Inflammatory macrophage (primary cell): ENCODE measurements around the gene CXorf58.

ENCODE experiments used
- DNase-seq, 2 donors: peaks; one replicate each; pipeline ENCODE4 v3.0.0-alpha.2; 2020 to 2022

The CXorf58 gene

GRCh38 chrX:23901060-23901459 lies 6.7 kb upstream of the CXorf58 start:
- DNase-seq = peak; percentile 71 to 84

DNA sequence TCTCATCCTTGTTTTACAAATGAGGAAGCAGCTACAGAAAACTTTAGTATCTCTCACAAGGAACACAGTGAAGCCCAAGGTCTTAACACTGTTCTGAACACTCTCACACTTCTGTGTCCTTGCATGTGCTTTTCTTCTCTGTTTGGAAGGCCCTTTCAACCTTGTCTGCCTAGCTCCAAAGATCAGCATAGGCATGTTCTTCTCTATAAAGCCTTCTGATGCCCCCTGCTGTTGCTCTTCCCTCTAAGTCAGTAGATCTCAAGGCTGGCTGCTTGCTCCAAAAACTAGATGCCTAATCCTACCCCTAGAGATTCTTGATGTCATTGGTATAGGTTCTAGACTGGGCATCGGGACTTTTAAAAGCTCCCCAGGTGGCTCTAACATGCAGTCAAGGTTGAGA lies 6.0 kb upstream of the CXorf58 start:
- DNase-seq = peak; percentile 74 to 76

GRCh38 chrX:23902419-23902818 lies 5.4 kb upstream of the CXorf58 start:
- peak; percentile 49 to 58 for DNase-seq

DNA sequence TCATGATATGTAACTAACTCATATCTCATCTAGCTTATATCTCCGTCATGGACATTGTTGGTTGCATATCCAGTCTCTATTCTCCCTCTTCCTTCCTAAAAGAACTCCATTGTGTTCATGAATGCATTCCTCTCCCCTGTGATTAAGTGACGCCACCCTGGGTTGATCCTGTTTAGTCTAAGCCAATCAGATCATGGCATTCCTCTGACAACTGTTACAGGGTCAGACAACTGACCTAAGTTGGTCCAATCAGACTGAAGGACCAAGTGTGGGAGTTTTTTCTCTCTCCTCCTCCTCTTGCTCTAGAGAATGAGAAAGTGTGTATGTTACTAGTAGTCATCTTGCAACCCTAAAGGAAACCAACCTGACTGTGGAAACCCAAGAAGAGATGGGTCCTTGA lies 3.7 kb upstream of the CXorf58 start:
- DNase-seq = no peak

DNA sequence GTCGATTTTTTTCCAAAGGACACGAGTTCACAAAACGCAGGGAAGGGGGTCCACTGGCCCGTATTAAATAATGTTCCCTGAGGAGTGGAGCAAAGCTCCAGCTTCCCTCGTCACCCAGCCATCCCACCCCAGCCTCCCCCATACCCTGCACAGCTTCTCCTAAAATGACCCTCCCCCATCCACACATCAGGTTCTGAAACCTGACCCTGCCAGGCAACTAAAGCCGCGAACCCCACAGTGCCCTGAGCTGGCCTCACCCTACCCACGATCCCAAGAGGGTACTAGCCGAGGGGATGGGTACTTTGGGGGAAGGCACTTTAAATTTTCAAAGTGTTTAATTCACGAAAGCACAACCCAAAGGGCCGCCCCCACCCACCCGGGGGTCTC lies 702 bp upstream of the CXorf58 start:
- no peak for DNase-seq

DNA sequence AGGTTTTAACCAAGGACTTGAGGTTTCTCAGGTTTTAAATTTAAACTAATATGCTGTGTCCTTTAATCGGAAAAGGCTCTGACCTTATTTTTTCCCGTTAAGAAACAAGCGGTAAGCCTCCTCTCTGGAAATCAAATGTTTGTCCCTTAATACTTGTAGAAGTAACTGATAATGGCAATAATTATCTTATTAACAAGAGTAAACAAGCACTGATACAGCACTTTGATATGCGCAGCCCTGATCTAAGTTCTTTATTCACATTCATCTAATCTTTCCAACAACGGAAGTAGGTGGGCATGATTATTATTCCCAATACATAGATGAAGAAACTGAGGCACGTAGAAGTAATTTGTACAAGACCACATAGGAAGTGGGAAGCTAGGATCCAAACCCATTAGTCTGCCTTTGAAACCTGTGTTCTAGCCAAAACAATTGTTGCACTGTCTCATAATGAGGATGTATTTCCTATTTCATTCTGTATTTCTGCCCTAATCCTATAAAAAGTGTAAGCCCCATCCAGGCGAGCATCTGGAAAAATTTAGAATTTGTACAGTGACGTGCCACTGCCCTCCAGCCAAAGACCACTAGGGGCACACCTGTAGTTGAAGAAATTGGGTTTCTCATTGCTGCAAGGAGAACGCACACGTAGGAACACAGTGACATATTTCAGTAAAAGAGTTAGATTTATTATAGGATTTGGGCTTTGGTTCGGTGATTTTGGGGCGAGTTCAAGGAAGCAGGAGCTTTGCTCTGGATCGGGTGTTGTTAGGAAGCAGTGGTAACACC lies 606 bp downstream of the CXorf58 start:
- DNase-seq = no peak

- peak; percentile 61 to 78 for DNase-seq
These were observed 3.5 kb downstream of the CXorf58 start for GRCh38 chrX:23911126-23911835.

DNA sequence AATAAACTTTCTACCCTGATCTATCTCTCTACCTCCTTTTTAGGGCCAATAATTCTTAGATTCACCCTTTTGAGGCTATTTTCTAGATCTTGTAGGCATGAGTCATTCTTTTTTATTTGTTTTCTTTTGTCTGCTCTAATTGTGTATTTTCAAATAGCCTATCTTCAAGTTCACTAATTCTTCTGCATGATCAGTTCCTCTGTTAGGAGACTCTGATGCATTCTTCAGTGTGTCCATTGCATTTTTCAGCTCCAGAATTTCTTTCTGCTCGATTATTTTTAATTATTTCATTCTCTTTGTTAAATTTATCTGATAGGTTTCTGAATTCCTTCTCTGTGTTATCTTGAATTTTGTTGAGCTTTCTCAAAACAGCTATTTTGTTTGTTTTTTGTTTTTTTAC lies 11.3 kb downstream of the CXorf58 start:
- DNase-seq = no peak

- no peak for DNase-seq
These were observed 12.0 kb downstream of the CXorf58 start for GRCh38 chrX:23919706-23920320.

- no peak for DNase-seq
These were observed 18.2 kb downstream of the CXorf58 start for GRCh38 chrX:23926015-23926414.

DNA sequence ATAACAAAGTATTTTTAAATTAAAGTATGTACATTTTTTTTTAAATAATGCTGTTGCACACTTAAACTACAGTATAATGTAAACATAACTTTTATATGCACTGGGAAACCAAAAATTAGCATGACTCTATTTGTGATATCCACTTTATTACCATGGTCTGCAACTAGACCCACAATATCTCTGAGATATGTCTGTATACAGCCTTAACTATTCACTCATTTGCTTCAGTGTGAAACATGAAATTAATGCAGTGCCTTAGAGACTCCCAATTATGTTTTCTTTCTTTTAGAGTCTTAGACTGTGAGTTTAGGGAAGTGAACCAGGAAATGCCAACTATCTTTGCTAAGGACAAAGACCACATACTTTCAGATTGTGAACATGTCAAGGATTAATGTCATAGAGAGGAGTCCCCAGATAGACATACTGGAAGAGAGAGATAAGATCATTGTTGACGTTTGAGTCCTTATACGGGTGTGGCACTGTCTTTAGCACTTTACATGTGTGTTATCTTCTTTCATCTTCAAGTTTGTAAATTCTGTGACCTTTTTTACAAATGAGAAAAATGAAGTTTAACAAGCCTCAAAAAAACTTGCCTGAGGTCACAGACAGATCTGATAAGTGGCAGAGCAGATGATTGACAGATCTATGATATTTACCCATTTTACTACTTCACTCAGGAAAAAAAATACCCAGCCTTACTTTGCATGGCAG lies 23.2 kb downstream of the CXorf58 start:
- no peak for DNase-seq

- no peak for DNase-seq
These were observed 24.2 kb downstream of the CXorf58 start for GRCh38 chrX:23932046-23932445.

GRCh38 chrX:23935106-23935505 lies 27.3 kb downstream of the CXorf58 start:
- no peak for DNase-seq

DNA sequence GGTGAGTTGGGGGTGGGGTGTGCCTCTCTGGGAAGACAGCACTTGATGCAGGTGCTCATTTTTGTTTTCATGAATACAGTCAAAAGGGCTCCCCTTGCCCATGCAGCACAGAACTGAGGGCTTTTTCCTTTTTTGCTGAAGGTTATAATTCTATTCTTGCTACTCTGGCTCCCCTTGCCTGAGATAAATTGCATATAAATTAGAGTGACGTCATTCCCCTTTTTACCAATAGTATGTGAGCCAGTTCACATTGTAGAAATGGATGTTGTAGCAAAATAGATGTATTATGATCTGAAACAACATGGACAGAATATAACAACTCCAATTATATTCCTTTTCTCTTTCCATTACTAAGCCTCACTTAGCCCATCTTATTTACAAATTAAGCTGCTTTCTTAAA lies 28.4 kb downstream of the CXorf58 start:
- DNase-seq = no peak

DNA sequence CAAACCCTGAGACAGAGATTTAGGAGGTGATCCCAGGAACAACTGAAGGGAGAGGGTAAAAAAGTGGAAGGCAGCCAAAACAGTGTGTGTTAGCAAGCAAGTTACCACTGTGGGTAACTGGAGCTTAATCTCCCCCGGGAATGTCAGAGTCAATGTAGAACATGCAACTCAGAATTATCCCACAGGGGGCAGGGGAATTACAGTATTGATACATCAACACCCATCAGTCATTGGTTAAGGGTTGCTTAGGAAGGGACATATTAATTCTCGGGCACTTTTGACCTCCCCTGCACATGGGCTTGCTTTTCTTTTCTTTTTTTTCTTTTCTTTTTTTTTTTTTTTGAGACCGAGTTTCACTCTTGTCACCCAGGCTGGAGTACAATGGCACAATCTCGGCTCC lies 29.3 kb downstream of the CXorf58 start:
- no peak for DNase-seq

GRCh38 chrX:23938690-23939089 lies 30.9 kb downstream of the CXorf58 start:
- no peak for DNase-seq

- no peak for DNase-seq
These were observed 31.4 kb downstream of the CXorf58 start for GRCh38 chrX:23939203-23939602.

DNA sequence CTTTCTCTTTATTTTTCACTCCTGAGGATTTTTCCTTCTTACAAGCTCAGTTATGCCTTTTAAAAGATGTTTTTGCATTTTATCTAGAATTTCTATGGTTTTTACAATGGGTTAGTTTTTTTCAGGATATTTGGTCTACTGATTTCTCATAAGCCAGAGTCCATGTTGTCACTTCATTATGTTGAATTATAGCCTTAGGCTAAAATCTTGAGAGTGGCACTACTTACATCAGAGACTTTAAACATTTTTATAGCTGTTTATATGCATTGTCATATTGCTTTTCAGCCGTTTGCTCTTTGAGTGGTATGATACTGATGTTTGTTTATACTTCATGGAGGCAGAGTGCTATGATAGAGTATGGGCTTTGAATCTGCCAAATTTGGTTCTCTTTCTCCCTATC lies 36.4 kb downstream of the CXorf58 start:
- no peak for DNase-seq

DNA sequence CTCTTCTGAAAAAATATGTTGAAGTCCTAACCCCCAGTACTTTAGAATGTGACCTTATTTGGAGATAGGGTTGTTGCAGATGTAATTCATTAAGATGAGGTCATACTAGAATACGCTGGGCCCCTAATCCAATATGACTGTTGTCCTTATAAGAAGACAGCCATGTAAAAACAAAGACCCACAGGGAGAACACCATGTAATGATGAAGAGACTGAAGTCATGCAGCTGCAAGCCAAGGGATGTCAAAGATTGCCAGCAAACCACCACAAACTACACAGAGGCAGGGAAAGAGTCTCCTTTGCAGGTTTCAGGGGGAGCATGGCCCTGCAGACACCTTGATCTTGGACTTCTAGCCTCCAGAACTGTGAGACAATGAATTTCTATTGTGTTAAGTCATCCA lies 37.4 kb downstream of the CXorf58 start:
- DNase-seq = no peak

GRCh38 chrX:23952391-23952790 lies 44.6 kb downstream of the CXorf58 start:
- DNase-seq = no peak

- DNase-seq = peak; percentile 45 to 50
These were observed 45.4 kb downstream of the CXorf58 start for GRCh38 chrX:23952984-23953907.

DNA sequence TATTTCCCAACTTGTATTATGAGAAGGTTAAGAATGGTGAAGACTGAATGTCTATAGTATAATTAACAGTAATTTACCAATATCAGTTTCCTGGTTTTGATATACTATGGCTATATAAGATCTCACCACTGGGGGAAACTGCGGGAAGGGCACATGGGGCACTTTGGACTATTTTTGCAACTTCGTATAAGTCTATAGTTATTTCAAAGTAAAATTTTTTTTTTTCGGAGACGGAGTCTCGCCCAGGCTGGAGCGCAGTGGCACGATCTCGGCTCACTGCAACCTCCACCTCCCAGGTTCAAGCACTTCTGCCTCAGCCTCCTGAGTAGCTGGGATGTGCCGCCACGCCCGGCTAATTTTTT lies 46.1 kb downstream of the CXorf58 start:
- DNase-seq = peak; percentile 1 to 5
